Suprapubic skin (tissue), 4 donors: ENCODE results near the gene PIK3R4. TPM values are rescaled to one million over a fixed set of nuclear protein-coding genes. Genes with fewer than 3 reads are reported as not detected.

ENCODE experiments used
- DNase-seq, 2 donors: peaks; one replicate each; pipeline ENCODE4 v3.0.0-alpha.2; 2019; ENCODE audit warnings: low spot score in 2 of 2
- H3K27ac ChIP-seq: fragments of 200-600 bp; sonication (generic); one replicate; pipeline ENCODE4 v1.5.1; 2019
- H3K27me3 ChIP-seq: fragments of 200-600 bp; sonication (generic); one replicate; pipeline ENCODE4 v1.5.1; 2019
- H3K36me3 ChIP-seq: fragments of 200-600 bp; sonication (generic); one replicate; pipeline ENCODE4 v1.5.1; 2019
- H3K4me1 ChIP-seq: fragments of 200-600 bp; sonication (generic); one replicate; pipeline ENCODE4 v1.5.1; 2019
- H3K4me3 ChIP-seq: fragments of 200-600 bp; sonication (generic); one replicate; pipeline ENCODE4 v1.5.1; 2019; ENCODE audit warnings: mild to moderate bottlenecking
- H3K9me3 ChIP-seq: fragments of 200-600 bp; sonication (generic); one replicate; pipeline ENCODE4 v1.5.1; 2019
- CTCF ChIP-seq, 2 donors: fragments of 200-600 bp in 1 of 2; fragments of 450-650 bp in 1 of 2; sonication (generic) in 1 of 2; IDR thresholded peaks; one replicate each; pipeline ENCODE4 v1.5.1; 2016 to 2019; ENCODE audit warnings: antibody characterized with exemption in 2 of 2, mild to moderate bottlenecking in 1 of 2, moderate library complexity in 1 of 2
- EP300 ChIP-seq: sonication (generic); formaldehyde crosslinking; IDR thresholded peaks from one replicate; pipeline ENCODE4 v1.6.1; 2017; ENCODE audit warnings: antibody characterized with exemption
- POLR2A ChIP-seq, 2 donors: fragments of 450-650 bp; IDR thresholded peaks; one replicate each; pipeline ENCODE4 v1.6.1; 2017; ENCODE audit warnings: antibody characterized with exemption in 2 of 2, mild to moderate bottlenecking in 2 of 2, moderate library complexity in 2 of 2
- POLR2AphosphoS5 ChIP-seq, 3 donors: sonication (generic); formaldehyde crosslinking; IDR thresholded peaks; one replicate each; pipeline ENCODE4 v1.6.1; 2017; ENCODE audit warnings: antibody characterized with exemption in 3 of 3
- WGBS: methylation state at CpG from one replicate; pipeline ENCODE4 v1.1.5; 2018; 5-methylcytosine and 5-hydroxymethylcytosine counted together
- total RNA-seq, 4 donors: library from RNA; depleted of rRNA; stranded (reverse); fragments of >200 nt; gene quantifications; one replicate each; pipeline ENCODE4 v1.1.0, GENCODE V29; 2016

The PIK3R4 gene
- total RNA-seq, 4 donors from 2014 or later, result 35.6 to 48.5 (median 39.3) TPM

DNA sequence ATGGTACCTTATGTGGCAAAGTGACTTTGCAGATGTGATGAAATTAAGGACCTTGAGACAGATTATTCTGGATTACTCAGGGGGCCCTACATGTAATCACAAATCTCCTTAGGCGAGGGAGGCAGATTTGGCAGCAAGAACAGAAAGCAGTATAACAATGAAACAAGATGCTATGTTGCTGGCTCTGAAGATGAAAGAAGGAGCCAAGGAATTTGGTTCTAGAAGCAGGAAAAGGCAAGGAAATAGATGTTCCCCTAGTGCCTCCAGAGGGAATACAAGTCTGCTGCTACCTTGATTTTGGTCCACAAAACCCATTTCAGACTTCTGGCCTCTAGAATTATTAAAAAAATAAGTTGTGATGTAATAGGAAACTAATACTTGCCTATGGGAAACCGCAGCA lies 64.5 kb downstream of the PIK3R4 start:
- TF ChIP-seq CTCF (IDR thresholded peaks at IDR 0.05) (no peak), POLR2AphosphoS5 (IDR thresholded peaks at IDR 0.05) (no peak), EP300 (no peak), POLR2A (IDR thresholded peaks at IDR 0.05) (no peak)
- Histone ChIP-seq H3K9me3 (no peaks in the 10 kb centered on the region), H3K4me1 (no peaks in the 10 kb centered on the region), H3K27ac (no peak overlapping the region), H3K27me3 (no peaks in the 10 kb centered on the region), H3K36me3 (peaks cover 65% of the 10 kb centered on the region), H3K4me3 (no peak overlapping the region)
- DNase-seq, result no peak
- 84% methylated on average over 2 of the region's 2 CpGs for WGBS

- Histone ChIP-seq H3K4me1 (no peaks in the 10 kb centered on the region), H3K4me3 (no peak overlapping the region), H3K27ac (no peak overlapping the region), H3K27me3 (no peaks in the 10 kb centered on the region), H3K9me3 (no peaks in the 10 kb centered on the region), H3K36me3 (peaks cover 68% of the 10 kb centered on the region)
- no peak for TF ChIP-seq CTCF (IDR thresholded peaks at IDR 0.05)
- TF ChIP-seq POLR2A (IDR thresholded peaks at IDR 0.05), result no peak
- no peak for TF ChIP-seq POLR2AphosphoS5 (IDR thresholded peaks at IDR 0.05)
- TF ChIP-seq EP300, result no peak
- DNase-seq, result no peak
- WGBS, result 82% methylated on average over 7 of the region's 7 CpGs
These were observed 67.4 kb downstream of the PIK3R4 start for GRCh38 chr3:130679218-130679617.

GRCh38 chr3:130677343-130677742 lies 69.3 kb downstream of the PIK3R4 start:
- TF ChIP-seq CTCF (IDR thresholded peaks at IDR 0.05) (no peak), EP300 (no peak), POLR2AphosphoS5 (IDR thresholded peaks at IDR 0.05) (no peak), POLR2A (IDR thresholded peaks at IDR 0.05) (no peak)
- H3K36me3 ChIP-seq, result peaks cover 50% of the 10 kb centered on the region
- H3K4me1 ChIP-seq, result no peaks in the 10 kb centered on the region
- no peak overlapping the region for H3K4me3 ChIP-seq
- no peak overlapping the region for H3K27ac ChIP-seq
- H3K27me3 ChIP-seq, result no peaks in the 10 kb centered on the region
- H3K9me3 ChIP-seq, result no peaks in the 10 kb centered on the region
- WGBS, result 81% methylated on average over 1 of the region's 1 CpG
- no peak for DNase-seq

DNA sequence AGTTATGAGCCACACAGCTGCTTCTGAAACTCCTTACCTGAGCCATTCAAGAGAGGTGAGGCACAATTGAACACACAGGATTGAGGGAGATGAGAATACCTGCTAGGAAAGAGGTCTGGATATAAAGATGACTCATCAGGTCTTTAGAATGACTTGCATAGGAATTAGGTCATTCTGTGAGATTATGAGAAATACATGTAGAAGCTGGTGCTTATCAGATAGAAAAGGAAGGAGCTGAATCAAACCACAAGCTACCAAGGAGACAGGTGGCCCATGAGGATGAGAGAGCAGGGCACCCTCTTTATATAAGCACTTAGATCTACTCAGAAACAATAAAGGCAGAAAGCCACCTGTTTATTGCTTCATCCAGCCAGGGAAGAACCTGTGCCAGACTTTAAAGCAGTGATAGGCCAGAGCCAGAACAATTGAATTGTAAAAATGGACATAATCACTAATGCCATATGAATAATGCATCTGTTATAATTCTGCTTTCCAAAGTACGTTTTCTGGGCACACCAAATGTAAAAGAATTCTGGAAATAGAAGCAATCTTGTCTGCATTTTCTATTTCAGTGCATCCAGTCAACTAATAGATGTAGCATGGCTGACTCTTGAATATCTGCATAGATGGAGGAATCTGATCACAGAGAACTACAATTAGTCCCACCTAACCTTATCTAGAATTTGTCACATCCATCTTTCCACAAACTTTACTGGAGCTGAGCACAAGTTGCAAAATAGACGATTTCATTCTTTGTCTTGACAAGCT lies 74.9 kb downstream of the PIK3R4 start:
- DNase-seq, result no peak
- no peak overlapping the region for H3K4me3 ChIP-seq
- H3K9me3 ChIP-seq, result no peaks in the 10 kb centered on the region
- no peak overlapping the region for H3K27ac ChIP-seq
- WGBS, result 84% methylated on average over 2 of the region's 2 CpGs
- H3K36me3 ChIP-seq, result peaks cover 19% of the 10 kb centered on the region
- TF ChIP-seq EP300 (no peak), POLR2AphosphoS5 (IDR thresholded peaks at IDR 0.05) (no peak), CTCF (IDR thresholded peaks at IDR 0.05) (no peak), POLR2A (IDR thresholded peaks at IDR 0.05) (no peak)
- no peaks in the 10 kb centered on the region for H3K27me3 ChIP-seq
- no peaks in the 10 kb centered on the region for H3K4me1 ChIP-seq

DNA sequence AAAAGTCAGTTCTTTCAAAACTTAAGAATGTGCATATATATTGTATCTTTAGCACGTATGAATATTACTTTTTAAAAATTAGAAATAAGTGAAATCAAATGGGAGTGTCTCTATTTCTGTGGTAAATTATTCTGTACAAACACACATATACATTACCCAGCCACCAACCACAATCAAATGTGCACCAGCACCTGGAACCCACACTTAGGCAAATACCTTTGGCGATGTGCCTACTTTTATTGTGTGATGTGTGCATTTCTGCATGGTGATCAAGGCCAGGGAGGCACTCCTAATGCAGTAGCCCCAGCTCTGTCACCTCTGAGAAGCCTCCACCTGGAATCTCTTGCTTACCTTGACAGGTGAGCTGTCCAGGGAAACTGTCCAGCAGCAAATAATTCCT lies 76.9 kb downstream of the PIK3R4 start:
- DNase-seq, result no peak
- Histone ChIP-seq H3K9me3 (no peaks in the 10 kb centered on the region), H3K36me3 (peaks cover 13% of the 10 kb centered on the region), H3K4me3 (no peak overlapping the region), H3K4me1 (no peaks in the 10 kb centered on the region), H3K27ac (no peak overlapping the region), H3K27me3 (no peaks in the 10 kb centered on the region)
- TF ChIP-seq CTCF (IDR thresholded peaks at IDR 0.05), result no peak
- TF ChIP-seq POLR2A (IDR thresholded peaks at IDR 0.05), result no peak
- no peak for TF ChIP-seq POLR2AphosphoS5 (IDR thresholded peaks at IDR 0.05)
- TF ChIP-seq EP300, result no peak
- WGBS, result 90% methylated on average over 2 of the region's 2 CpGs
